GM19351 (cell line): ENCODE results near the gene CCDC14.
"Not testable (repeated sequence)": the region's sequence is repeated elsewhere in the genome, so short reads cannot be mapped to it uniquely, and the experiment has no call there.

Source experiments
- ATAC-seq: cut with Tn5 transposase; IDR thresholded peaks from one replicate; pipeline ENCODE4 v1.9.1; 2021; ENCODE audit warnings: mild to moderate bottlenecking, moderate library complexity; ENCODE audit not compliant: unreplicated experiment

The CCDC14 gene

GRCh38 chr3:123914829-123915228 is 46.2 kb downstream of the CCDC14 start:
- ATAC-seq, result no peak

- peak; percentile 69 for ATAC-seq
These were observed 51.2 kb downstream of the CCDC14 start for GRCh38 chr3:123909785-123910184.

DNA sequence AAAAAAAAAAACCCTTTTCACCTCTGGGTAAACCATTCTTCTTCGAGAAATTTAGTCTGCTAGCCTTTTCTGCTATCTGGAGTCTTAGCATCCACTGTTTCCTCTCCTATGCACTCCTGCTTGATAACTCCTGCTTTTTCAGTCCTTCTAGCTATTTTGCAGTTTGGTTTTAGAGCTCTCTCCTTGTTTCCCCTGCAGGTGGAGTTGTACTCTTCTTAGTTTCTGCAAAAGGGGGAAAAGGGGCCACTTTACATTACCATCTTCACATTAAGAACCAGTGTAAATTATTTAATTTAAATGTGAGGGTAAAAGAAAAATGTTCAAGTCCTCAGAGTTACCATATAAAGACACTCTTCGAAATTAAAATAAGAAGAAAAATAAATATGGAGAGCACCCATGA is 53.3 kb downstream of the CCDC14 start:
- no peak for ATAC-seq

GRCh38 chr3:123899300-123899865 is 61.6 kb downstream of the CCDC14 start:
- no peak for ATAC-seq

- ATAC-seq, result no peak
These were observed 68.0 kb downstream of the CCDC14 start for GRCh38 chr3:123893012-123893411.

DNA sequence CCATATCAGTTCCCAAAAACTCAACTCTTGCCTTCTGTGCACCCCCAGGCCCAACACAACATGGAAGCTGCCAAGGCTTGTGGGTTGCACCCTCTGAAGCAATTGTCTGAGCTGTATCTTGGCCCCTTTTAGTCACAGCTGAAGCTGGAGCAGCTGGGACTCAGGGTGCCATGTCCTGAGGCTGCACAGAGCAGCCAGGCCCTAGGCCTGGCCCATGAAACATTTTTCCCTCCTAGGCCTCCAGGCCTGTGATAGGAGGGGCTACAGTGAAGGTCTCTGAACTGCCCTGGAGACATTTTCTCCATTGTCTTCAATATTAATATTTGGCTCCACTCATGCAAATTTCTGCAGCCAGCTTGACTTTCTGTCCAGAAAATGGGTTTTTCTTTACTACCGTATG is 68.8 kb downstream of the CCDC14 start:
- ATAC-seq, result no peak

- not testable (repeated sequence) for ATAC-seq
These were observed 70.0 kb downstream of the CCDC14 start for GRCh38 chr3:123890991-123891390.

GRCh38 chr3:123890162-123890561 is 70.9 kb downstream of the CCDC14 start:
- ATAC-seq, result not testable (repeated sequence)

DNA sequence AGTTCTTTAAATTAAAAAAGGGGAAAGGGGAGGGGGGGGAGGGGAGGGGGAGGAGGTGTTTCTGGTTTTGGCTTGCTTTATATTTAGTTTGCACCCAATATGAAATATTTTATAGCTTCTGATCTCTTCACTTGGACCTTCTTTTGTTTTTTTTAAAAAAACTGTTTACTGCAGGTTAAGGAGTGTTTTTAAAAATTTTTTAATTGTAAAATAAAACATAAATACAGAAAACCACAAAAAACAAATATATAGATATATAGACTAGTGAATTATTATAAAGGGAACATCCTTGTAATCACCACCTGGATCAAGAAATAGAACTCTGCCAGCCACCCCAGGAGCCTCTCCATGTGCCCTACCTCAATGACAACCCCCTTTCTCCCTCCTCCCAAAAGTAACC is 76.0 kb downstream of the CCDC14 start:
- no peak for ATAC-seq

- ATAC-seq, result peak; percentile 81
These were observed 76.7 kb downstream of the CCDC14 start, which contains the start of gene MYLK for GRCh38 chr3:123884203-123884831. Gene MYLK, minus strand, starts transcription at chr3:123884332. Its CDS starts 90,491 bp downstream, at chr3:123793841.

GRCh38 chr3:123883701-123884202 is 77.3 kb downstream of the CCDC14 start:
- no peak for ATAC-seq

DNA sequence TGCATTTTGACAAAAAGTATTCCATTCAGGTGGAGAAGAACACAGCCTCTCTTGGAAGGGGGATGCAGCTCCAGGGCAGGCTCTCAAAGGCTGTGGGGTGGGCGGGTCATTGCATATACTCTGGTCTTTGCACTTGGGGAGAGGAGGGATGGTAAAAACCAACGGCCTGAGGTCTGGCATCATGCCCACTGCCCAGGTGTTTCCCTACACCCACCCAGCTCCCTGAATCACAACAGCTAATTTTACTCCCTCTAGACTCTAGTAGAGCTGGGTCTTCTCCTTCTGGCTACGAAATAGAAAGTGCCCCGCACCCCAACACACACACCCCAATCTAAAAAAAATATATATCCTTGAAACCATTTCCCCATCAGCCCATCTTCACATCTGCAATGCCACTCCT is 77.9 kb downstream of the CCDC14 start:
- ATAC-seq, result no peak

DNA sequence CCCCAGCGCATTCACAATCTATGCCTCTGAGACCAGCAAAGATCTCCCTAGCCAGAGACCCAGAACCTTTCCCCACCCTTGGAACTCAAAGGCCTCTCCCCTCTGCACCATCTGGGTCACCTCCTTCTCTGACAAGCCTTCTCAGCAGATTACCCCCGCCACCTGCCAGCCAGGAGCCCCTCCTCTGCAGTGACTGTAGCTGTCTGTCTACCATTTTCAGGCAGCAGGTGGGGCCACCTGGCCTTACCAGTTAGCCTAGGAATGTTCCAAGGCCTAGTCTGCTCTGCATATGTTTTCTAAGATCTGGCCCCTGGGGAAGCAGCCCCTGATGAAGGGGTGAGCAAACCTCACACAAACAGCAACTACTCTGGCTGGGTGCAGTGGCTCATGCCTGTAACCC is 79.3 kb downstream of the CCDC14 start:
- ATAC-seq, result no peak

GRCh38 chr3:123880998-123881561 is 79.9 kb downstream of the CCDC14 start:
- ATAC-seq, result no peak

GRCh38 chr3:123878807-123879206 is 82.2 kb downstream of the CCDC14 start:
- ATAC-seq, result no peak

- ATAC-seq, result no peak
These were observed 83.1 kb downstream of the CCDC14 start for GRCh38 chr3:123877965-123878364.

- no peak for ATAC-seq
These were observed 83.6 kb downstream of the CCDC14 start for GRCh38 chr3:123877466-123877865.

DNA sequence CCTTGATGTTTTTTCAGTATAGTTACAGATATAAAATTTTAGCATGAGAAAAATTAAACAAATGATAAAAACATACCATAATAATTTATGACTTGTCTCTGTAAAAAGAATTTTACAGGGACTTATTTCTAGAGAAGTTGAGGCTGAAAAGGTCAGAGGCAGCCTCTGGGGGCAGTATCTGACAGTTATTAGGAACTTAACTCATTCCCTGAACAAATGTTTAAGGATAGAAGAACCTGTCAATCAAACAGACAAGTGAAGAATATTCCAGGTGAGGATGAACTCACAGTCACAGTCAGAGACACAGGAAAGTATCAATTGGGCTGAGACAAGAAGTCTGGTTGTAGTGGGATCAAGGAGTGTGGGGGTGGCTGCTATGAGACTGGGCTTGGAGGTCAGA is 84.2 kb downstream of the CCDC14 start:
- no peak for ATAC-seq

- ATAC-seq, result no peak
These were observed 88.4 kb downstream of the CCDC14 start for GRCh38 chr3:123872621-123873020.

DNA sequence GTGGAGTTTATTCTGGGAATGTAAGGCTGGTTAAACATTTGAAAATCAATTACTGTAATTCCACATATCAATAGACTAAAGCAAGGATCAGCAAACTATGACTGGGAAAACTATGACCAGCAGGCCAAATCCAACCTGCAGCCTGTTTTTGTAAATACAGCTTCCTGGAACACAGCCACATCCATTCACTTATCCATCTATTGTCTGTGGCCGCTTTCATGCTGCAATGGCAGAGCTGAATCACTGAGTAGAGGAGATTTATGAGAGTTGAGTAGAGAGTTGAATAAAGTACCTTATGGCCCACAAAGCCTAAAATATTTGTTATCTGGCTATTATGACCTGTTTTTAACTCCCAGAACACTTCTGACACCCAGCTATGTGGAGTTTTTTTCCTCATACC is 89.1 kb downstream of the CCDC14 start:
- no peak for ATAC-seq

DNA sequence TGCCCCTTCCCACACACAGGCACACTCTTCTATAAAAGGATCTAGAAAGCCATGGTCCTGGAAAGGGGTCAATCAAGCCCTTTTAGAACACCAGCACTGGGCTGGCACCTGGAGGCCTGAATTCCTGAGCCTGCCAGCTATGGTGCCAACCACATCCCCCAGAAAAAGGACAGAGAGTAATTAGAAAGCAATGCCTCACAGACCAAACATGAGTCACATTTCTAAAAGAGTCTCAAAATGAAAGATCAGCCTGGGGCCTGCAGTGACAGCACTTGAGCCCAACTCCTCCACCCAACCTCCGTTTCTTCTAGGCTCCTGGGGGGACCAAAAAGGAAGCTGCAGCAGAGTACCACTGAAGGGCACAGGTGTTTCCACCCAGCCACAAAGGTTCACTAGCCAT is 91.0 kb downstream of the CCDC14 start:
- ATAC-seq, result no peak

- ATAC-seq, result no peak
These were observed 91.9 kb downstream of the CCDC14 start for GRCh38 chr3:123869165-123869564.
